WTC11 (cell line): ENCODE data around the gene PKHD1. TPM values are rescaled to one million over a fixed set of nuclear protein-coding genes. Genes with fewer than 3 reads are reported as not detected.

Source experiments
- ATAC-seq: fragments of 200-7000 bp; cut with Tn5 transposase; 2 replicates; pipeline ENCODE4 v1.10.0; 2021; ENCODE audit warnings: mild to moderate bottlenecking, moderate library complexity
- CTCF ChIA-PET: fragments of 300-600 bp; sonication (Branson Sonifier 250); formaldehyde crosslinking; loops from one replicate; lab custom pipeline; 2021; ENCODE audit warnings: antibody characterized with exemption; lab: Charles Lee
- POLR2A ChIA-PET: fragments of 350-600 bp; sonication (Branson Sonifier 250); formaldehyde crosslinking; loops from one replicate; lab custom pipeline; 2021; ENCODE audit warnings: antibody characterized with exemption; lab: Charles Lee
- DNase-seq: peaks from one replicate; pipeline ENCODE4 v3.0.0; 2021; ENCODE audit warnings: low spot score
- H3K27ac Mint-ChIP-seq: 2 replicates; pipeline ENCODE4 v1.8.0; 2021; ENCODE audit warnings: mixed read lengths
- H3K27me3 Mint-ChIP-seq: 2 replicates; pipeline ENCODE4 v1.8.0; 2021; ENCODE audit warnings: low read depth, mild to moderate bottlenecking, moderate library complexity, mixed read lengths
- H3K36me3 Mint-ChIP-seq: 2 replicates; pipeline ENCODE4 v1.8.0; 2021; ENCODE audit warnings: mixed read lengths
- H3K4me1 Mint-ChIP-seq: 2 replicates; pipeline ENCODE4 v1.8.0; 2022; ENCODE audit warnings: mixed read lengths
- H3K4me3 Mint-ChIP-seq: 2 replicates; pipeline ENCODE4 v1.8.0; 2021; ENCODE audit warnings: mild to moderate bottlenecking, moderate library complexity, mixed read lengths
- H3K9me3 Mint-ChIP-seq: 2 replicates; pipeline ENCODE4 v1.8.0; 2021; ENCODE audit warnings: mixed read lengths
- CTCF ChIP-seq: fragments of 200-600 bp; IDR thresholded peaks from 2 replicates; pipeline ENCODE4 v1.8.0; 2022; ENCODE audit warnings: antibody characterized with exemption
- EMX1 ChIP-seq: fragments of 250-450 bp; sonication (Bioruptor Pico); IDR thresholded peaks from 2 replicates; pipeline ENCODE4 v1.8.0; 2021; ENCODE audit warnings: mild to moderate bottlenecking
- NFYB ChIP-seq: sonication (generic); formaldehyde crosslinking; conservative IDR thresholded peaks from 2 replicates; pipeline ENCODE4 v1.8.0; 2022; ENCODE audit warnings: low read depth, missing genetic modification reagents
- OVOL2 ChIP-seq: fragments of 250-450 bp; sonication (Bioruptor Pico); IDR thresholded peaks from 2 replicates; pipeline ENCODE4 v1.9.0; 2021; ENCODE audit warnings: mild to moderate bottlenecking, borderline replicate concordance
- RELA ChIP-seq: sonication (generic); formaldehyde crosslinking; IDR thresholded peaks from 2 replicates; pipeline ENCODE4 v1.8.1; 2022; ENCODE audit warnings: missing genetic modification reagents, mild to moderate bottlenecking, borderline replicate concordance
- SMAD4 ChIP-seq: sonication (generic); formaldehyde crosslinking; IDR thresholded peaks from 2 replicates; pipeline ENCODE4 v1.8.0; 2022; ENCODE audit warnings: mild to moderate bottlenecking, missing genetic modification reagents
- TEAD1 ChIP-seq: sonication (generic); formaldehyde crosslinking; IDR thresholded peaks from 2 replicates; pipeline ENCODE4 v1.8.0; 2022; ENCODE audit warnings: mild to moderate bottlenecking, missing genetic modification reagents
- TP53 ChIP-seq: sonication (generic); formaldehyde crosslinking; IDR thresholded peaks from 2 replicates; pipeline ENCODE4 v1.8.1; 2023; ENCODE audit warnings: mild to moderate bottlenecking, missing genetic modification reagents
- ZBTB21 ChIP-seq: sonication (generic); formaldehyde crosslinking; IDR thresholded peaks from 2 replicates; pipeline ENCODE4 v1.8.1; 2023; ENCODE audit warnings: mild to moderate bottlenecking, missing genetic modification reagents, borderline replicate concordance
- ZNF121 ChIP-seq: sonication (generic); formaldehyde crosslinking; IDR thresholded peaks from 2 replicates; pipeline ENCODE4 v1.8.0; 2023; ENCODE audit warnings: missing genetic modification reagents
- ZNF512 ChIP-seq: sonication (generic); formaldehyde crosslinking; IDR thresholded peaks from 2 replicates; pipeline ENCODE4 v1.8.1; 2022; ENCODE audit warnings: missing genetic modification reagents, borderline replicate concordance
- ZNF532 ChIP-seq: fragments of 250-450 bp; sonication (Bioruptor Pico); IDR thresholded peaks from 2 replicates; pipeline ENCODE4 v1.9.0; 2021; ENCODE audit warnings: mild to moderate bottlenecking, borderline replicate concordance
- total RNA-seq: library from RNA; stranded (reverse); gene quantifications from 3 replicates; pipeline ENCODE4 v1.2.3, GENCODE V29; 2021
- TF ChIP-seq, protein P1 (sequence below): fragments of 250-450 bp; sonication (Bioruptor Pico); conservative IDR thresholded peaks from 2 replicates; pipeline ENCODE4 v1.9.0; 2021; ENCODE audit warnings: mild to moderate bottlenecking
- TF ChIP-seq, protein P2 (sequence below): sonication (generic); formaldehyde crosslinking; IDR thresholded peaks from 2 replicates; pipeline ENCODE4 v1.8.1; 2023; ENCODE audit warnings: mild to moderate bottlenecking, missing genetic modification reagents
- TF ChIP-seq, protein P3 (sequence below): fragments of 250-450 bp; sonication (Bioruptor Pico); IDR thresholded peaks from 2 replicates; pipeline ENCODE4 v2.1.2; 2022; ENCODE audit warnings: mild to moderate bottlenecking, moderate library complexity
- TF ChIP-seq, protein P4 (sequence below): sonication (generic); formaldehyde crosslinking; IDR thresholded peaks from 2 replicates; pipeline ENCODE4 v1.8.1; 2022; ENCODE audit warnings: low read depth, missing genetic modification reagents, borderline replicate concordance
- TF ChIP-seq, protein P5 (sequence below): sonication (generic); formaldehyde crosslinking; IDR thresholded peaks from 2 replicates; pipeline ENCODE4 v1.8.1; 2023; ENCODE audit warnings: mild to moderate bottlenecking, missing genetic modification reagents, moderate library complexity

PKHD1 gene
- total RNA-seq, 1 experiment from 2014 or later, result 0.15 TPM

DNA sequence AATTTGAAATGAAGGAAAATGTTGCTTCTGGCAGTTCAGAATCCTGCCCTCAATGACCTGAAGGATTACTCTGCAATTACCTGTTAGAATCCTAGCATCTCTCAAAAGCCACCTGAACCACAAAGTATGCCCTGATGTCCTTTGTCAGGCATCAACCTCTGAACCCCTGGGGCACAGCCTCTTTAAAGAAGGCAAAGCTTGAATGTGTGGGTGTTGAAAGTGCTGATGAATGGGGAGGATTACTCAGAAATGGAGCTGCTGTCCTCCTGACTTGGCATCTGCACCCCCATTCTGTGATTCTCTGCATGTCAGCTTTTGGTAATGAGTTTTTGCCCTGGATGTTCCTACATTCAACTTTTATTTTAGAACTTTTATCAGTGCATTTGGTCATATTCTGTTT is 179.2 kb downstream of the PKHD1 start:
- DNase-seq, result no peak
- Mint-ChIP-seq H3K4me3 (no peak overlapping the region), H3K36me3 (no peaks in the 10 kb centered on the region), H3K4me1 (peaks cover 11% of the 10 kb centered on the region), H3K27ac (no peak overlapping the region), H3K9me3 (no peaks in the 10 kb centered on the region), H3K27me3 (no peaks in the 10 kb centered on the region; the same call in 1 of the 2 replicates)
- TF ChIP-seq ZNF121 (no peak), CTCF (no peak), RELA (CRISPR knock-in tag) (no peak), NFYB (no peak), SMAD4 (no peak), ZBTB21 (no peak), TP53 (no peak)
- TF ChIP-seq, protein P1, sequence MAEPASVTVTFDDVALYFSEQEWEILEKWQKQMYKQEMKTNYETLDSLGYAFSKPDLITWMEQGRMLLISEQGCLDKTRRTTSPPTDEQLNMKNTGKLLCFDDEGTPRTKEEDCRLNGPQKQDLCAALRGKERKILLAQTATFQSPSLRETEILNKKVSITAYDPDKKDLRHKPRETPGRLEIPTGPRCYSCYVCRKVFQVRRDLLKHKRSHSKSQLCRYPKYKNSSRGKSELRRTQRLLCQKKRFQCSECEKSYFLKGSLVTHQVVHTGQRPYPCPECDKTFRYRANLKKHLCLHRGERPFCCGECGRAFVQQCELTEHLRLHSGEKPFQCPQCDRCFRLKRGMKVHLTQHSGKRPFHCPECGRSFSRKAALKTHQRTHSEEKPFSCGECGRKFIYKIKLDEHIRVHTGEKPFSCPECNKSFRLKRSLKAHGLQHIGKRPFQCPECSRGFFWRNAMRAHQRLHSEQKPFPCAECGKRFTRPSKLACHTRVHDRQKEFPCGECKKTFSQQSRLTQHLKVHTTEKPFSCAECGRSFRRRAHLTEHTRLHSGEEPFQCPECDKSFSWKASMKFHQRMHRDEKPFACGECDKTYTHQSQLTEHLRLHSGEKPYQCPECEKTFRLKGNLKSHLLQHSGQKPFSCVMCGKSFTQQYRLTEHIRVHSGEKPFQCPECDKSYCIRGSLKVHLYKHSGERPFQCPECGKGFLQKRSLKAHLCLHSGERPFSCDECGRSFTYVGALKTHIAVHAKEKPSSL (CRISPR knock-in tag), result no peak
- TF ChIP-seq, protein P2, sequence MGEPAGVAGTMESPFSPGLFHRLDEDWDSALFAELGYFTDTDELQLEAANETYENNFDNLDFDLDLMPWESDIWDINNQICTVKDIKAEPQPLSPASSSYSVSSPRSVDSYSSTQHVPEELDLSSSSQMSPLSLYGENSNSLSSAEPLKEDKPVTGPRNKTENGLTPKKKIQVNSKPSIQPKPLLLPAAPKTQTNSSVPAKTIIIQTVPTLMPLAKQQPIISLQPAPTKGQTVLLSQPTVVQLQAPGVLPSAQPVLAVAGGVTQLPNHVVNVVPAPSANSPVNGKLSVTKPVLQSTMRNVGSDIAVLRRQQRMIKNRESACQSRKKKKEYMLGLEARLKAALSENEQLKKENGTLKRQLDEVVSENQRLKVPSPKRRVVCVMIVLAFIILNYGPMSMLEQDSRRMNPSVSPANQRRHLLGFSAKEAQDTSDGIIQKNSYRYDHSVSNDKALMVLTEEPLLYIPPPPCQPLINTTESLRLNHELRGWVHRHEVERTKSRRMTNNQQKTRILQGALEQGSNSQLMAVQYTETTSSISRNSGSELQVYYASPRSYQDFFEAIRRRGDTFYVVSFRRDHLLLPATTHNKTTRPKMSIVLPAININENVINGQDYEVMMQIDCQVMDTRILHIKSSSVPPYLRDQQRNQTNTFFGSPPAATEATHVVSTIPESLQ (CRISPR knock-in tag), result no peak
- TF ChIP-seq, protein P3, sequence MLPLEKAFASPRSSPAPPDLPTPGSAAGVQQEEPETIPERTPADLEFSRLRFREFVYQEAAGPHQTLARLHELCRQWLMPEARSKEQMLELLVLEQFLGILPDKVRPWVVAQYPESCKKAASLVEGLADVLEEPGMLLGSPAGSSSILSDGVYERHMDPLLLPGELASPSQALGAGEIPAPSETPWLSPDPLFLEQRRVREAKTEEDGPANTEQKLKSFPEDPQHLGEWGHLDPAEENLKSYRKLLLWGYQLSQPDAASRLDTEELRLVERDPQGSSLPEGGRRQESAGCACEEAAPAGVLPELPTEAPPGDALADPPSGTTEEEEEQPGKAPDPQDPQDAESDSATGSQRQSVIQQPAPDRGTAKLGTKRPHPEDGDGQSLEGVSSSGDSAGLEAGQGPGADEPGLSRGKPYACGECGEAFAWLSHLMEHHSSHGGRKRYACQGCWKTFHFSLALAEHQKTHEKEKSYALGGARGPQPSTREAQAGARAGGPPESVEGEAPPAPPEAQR (CRISPR knock-in tag), result no peak
- CTCF ChIA-PET, result interaction anchor here (1.0 to 2.7 kb wide), 3 partner anchors 26 to 142 kb away, joined by 4 to 9 read pairs (median 4); no protein-coding TSS in a partner anchor
- peak; percentile 50; the same call in 1 of the 2 replicates for ATAC-seq
- POLR2A ChIA-PET, result no interaction called here

- H3K4me3 Mint-ChIP-seq, result no peak overlapping the region
- ATAC-seq (no peak), DNase-seq (no peak)
- POLR2A ChIA-PET, result no interaction called here
- no peaks in the 10 kb centered on the region for H3K36me3 Mint-ChIP-seq
- no peaks in the 10 kb centered on the region for H3K4me1 Mint-ChIP-seq
- H3K9me3 Mint-ChIP-seq, result peaks cover 5% of the 10 kb centered on the region
- no peaks in the 10 kb centered on the region for H3K27me3 Mint-ChIP-seq
- CTCF ChIA-PET, result no interaction called here
- no peak overlapping the region for H3K27ac Mint-ChIP-seq
- TF ChIP-seq, protein P4, sequence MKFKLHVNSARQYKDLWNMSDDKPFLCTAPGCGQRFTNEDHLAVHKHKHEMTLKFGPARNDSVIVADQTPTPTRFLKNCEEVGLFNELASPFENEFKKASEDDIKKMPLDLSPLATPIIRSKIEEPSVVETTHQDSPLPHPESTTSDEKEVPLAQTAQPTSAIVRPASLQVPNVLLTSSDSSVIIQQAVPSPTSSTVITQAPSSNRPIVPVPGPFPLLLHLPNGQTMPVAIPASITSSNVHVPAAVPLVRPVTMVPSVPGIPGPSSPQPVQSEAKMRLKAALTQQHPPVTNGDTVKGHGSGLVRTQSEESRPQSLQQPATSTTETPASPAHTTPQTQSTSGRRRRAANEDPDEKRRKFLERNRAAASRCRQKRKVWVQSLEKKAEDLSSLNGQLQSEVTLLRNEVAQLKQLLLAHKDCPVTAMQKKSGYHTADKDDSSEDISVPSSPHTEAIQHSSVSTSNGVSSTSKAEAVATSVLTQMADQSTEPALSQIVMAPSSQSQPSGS (CRISPR knock-in tag), result no peak
- no peak for TF ChIP-seq OVOL2 (CRISPR knock-in tag)
- TF ChIP-seq, protein P5, sequence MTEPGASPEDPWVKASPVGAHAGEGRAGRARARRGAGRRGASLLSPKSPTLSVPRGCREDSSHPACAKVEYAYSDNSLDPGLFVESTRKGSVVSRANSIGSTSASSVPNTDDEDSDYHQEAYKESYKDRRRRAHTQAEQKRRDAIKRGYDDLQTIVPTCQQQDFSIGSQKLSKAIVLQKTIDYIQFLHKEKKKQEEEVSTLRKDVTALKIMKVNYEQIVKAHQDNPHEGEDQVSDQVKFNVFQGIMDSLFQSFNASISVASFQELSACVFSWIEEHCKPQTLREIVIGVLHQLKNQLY (CRISPR knock-in tag), result no peak
- no peak for TF ChIP-seq ZNF121
- no peak for TF ChIP-seq ZNF532
- TF ChIP-seq EMX1 (CRISPR knock-in tag), result no peak
- TF ChIP-seq TEAD1 (CRISPR knock-in tag), result no peak
- TF ChIP-seq ZNF512 (CRISPR knock-in tag), result no peak
Measured at GRCh38 chr6:51901766-51902764, 185.3 kb downstream of the PKHD1 start.
